NCI-H524 (cell line): Measurements from ENCODE around the gene LYZL1.
"Not testable (repeated sequence)": the region's sequence is repeated elsewhere in the genome, so short reads cannot be mapped to it uniquely, and the experiment has no call there.

Experiments
- DNase-seq, 2 experiments: peaks; one replicate each; lab custom pipeline; 2025; lab: John Stamatoyannopoulos, UW

LYZL1 gene

DNA sequence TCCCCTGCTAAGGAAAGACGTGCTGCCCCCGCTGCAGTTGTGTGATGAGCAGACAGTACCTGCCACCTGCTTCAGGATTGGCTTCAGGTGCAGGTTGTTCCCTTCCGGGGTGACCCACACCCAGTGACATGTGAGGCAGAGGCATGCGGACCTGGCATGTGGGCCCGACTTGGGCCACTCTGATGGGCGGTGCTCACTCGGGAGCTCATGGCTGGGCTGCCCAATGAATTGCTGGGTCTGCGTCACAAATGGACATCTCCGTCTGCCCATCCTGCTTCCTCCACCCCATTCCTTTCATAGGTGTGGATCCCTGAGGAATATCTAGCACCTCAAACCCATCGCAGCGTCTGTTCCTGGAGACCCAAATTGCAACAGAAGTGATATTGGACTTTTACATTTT lies 19.3 kb downstream of the LYZL1 start:
- DNase-seq = not testable (repeated sequence)

DNA sequence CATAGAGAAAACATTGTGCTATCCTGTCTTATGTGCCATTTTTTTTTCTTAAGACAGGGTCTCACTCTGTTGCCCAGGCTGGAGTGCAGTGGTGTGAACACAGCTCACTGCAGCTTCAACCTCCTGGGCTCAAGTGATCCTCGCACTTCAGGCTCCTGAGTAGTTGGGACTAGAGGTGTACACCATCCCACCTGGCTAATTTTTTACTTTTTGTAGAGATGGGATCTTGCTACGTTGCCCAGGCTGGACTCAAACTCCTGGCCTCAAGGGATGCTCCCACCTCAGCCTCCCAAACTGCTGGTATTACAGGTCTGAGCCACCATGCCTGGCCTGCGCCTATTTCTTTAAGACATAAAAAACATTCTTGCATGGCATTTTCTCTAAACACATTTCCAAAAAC lies 20.6 kb downstream of the LYZL1 start:
- DNase-seq = no peak

DNA sequence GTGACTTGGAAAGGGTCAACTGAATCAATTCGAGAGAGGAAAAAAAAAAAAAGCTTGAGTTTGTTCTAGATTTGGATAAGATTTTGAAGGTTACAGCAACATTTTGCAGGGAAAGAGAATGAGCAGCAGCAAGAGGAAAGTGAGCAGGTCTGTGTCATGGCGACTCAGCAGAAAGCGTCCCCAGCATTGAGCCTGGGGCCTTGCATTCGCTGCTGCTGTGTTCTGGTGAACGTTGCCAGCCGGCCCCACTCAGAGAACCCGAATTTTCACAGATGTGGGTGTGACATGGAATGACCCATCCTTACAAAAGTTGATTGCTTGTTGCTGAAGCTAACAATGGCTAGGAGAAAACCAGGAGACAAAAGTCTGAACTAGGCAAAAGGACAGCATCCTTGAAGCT lies 21.6 kb downstream of the LYZL1 start:
- not testable (repeated sequence) for DNase-seq

DNA sequence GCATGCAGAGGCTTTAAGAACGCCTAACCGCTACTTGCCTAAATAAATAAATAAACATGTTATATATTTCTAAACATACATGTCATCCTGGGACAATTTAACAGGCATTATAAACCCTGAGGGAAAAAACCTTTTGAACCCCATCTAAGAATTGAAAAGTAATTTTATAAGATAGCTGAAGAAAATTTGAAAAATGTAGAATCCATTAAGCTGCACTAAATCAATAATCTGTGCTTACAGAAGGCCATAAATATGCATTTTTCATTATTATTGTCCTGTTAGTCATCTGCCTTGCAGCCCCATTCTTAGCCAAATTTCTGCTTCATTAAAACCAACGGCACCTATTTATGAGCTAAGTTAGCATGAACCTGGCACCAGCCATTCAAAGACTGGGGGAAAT lies 24.2 kb downstream of the LYZL1 start:
- DNase-seq = no peak

DNA sequence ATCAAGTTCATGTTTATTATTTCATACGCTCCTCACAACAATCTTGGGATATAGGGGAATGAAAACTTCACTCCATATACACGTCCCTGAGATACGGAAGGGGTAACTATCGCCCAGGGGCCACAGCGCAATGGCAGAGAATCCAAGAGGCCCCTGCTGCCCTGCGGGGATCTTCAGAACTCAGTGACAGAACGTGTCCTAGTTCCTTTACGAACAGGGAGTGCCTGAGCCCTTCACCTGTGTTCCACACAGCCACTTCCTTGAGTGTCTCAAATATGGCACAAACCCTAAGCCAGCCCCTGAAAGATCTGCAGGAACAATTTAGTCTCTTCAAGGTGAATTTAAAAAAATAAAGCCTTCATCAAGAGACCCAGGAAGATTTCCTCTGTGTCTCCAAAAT lies 25.9 kb downstream of the LYZL1 start:
- DNase-seq = no peak

DNA sequence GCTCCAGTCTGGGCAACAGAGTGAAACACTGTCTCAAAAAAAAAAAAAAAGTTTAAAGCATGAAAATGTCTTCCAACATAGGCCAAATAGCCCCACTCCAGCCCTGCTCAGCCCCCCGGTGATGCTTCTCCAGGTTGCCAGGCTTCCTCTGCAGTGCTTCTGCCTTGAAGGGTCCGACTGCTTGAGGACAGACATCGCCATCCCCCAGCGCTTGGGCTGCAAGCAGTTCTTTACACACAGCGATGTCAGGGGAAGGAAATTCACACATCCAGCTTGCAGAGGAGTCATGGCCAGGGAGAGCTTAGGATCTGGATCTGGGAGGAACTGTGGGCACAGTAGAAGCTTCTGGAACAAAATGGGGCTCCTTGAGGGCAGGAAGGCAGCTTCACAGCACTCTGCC lies 26.9 kb downstream of the LYZL1 start:
- no peak for DNase-seq

DNA sequence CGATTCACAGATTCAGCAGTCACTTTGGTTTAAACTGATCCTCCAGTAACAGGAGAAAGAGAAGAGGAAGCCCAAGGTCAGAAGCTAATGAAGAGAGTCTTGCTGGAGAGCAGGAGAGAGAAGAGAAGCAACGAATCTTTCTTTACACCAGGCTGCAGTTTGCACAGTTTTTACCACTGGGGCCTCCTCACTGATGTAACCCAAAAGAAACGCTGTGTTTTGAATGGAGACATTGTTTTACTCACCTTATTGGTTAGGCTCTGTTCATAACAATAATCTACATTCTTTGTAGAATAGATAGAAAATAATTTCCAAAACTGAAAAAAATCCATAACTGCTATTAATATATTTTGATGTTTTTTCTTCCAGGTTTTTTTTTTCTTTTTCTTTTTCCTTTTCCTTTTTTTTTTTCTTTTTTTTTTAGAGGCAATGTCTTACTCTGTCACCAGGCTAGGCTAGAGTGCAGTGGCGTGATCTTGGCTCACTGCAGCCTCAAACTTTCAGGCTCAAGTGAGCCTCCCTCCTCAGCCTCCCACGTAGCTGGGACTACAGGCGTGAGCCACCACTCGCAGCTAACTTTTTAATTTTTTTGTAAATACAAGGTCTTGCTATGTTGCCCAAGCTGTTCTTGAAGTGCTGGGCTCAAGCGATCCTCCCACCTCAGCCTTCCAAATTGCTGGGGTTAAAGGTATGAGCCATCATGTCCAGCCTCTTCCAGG lies 27.6 kb downstream of the LYZL1 start:
- no peak for DNase-seq

DNA sequence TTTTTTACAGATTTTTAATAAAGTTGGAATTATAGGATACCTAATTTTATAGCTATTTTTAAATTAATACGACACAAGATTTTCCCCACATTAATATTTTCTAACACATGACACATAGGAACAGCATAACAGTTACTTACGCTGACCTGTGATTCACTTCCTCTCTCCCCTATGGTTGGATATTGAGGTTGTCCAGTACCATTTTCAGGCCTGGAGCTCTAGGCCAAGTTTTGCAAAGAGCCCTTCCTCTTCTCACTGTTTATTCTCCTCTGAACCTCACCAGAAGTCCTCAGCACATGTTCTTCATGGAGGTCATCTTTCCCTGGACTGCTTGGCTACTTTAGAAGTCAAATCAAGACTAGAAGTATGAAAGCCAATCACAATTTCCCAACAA lies 28.2 kb downstream of the LYZL1 start:
- DNase-seq = no peak

DNA sequence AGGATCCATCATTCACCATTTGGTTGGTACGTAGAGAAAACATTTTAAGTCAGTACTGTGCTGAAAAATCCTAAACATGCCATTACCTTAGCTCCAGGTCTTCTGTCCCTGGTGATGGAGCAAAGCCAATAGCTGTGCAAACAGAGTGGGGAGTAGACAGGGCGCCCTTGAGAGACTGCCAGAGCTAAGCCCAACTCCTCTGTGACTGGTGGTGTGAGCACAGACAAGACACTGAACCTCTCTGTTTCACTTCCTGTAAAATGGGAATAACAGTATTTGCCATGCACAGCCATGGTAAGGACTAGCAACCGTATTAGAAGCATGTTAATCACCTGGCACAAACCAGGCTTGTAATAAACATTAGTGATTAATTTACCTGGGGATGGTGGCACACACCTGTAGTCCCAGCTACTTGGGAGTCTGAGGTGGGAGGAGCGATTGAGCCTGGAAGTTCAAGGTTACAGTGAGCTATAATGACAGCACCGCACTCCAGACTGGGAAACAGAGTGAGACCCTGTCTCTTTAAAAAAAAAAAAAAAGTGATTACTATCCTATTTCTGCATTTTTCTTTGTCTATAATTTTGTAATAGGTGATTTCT lies 28.7 kb downstream of the LYZL1 start:
- DNase-seq = no peak

DNA sequence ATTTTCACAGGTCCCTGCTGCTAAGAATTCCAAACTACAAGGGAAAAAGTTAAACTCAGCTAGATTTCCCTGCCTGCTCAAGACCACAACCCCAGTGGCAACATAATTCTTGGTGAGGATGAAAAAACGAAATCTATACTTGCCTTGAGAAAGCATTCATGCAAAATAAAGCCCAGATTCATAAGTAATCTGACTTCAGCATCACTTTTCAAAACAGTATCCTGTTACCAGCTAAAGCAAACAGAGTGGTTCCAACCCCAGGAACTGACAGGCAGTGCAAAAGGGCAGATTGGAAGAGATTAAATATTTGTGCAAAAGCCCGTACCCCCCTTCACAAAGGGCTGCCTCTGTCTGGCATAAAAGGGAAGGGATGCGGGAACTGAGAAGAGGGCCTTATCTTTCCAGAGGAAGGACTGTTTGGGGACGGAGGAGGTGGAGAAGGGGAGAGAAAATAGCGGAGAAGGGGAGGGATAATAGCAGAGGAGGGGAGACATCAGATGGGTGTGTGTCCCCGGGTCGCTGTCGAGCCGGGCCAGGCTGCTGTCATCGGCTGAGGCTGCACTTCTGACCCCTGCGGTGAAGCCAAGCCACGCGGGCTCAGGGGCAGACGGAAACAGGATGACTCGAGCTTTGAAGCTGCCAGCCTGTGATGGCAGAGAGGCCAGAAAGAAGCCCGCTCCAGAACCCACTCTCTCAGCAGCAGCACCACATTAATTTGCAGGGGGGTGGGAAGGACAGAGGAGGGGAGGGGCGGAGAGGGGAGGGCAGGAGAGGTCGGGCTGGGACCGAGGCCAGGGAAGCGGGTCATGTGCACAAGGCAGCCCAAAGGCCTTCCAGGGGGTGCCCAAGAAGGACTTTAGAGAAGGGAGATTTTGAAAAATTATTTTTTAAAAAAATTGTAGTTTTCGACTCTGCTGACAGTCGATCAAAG lies 29.5 kb downstream of the LYZL1 start:
- peak in 1 of 2 experiments; percentile 26 for DNase-seq

DNA sequence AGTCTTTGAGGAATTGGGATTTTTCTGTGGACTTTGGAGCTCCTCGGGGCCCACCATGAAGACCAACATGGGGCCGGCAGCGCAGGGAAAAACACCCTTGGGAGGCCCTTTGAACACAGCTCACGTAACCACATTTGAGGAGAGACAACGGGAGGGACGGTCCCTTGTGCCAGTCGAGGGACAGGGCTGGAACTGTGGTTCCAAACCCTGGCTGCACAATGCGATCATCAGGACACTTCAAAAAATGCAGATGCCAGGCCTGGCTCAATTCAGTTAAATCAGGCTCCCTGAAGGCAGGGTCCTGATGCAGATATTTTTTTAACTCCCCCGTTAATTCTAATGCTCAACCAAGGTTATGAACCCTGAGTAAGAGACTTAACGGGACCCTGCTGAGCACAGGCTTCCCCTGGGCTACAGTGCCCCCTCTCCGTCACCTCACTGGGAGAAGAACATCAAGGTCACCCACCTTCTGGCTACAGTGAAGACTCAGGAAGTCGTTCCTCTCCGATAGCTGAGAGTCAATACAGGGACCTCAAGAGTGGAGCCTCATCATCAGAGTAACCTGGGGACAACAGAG lies 30.4 kb downstream of the LYZL1 start:
- no peak for DNase-seq

DNA sequence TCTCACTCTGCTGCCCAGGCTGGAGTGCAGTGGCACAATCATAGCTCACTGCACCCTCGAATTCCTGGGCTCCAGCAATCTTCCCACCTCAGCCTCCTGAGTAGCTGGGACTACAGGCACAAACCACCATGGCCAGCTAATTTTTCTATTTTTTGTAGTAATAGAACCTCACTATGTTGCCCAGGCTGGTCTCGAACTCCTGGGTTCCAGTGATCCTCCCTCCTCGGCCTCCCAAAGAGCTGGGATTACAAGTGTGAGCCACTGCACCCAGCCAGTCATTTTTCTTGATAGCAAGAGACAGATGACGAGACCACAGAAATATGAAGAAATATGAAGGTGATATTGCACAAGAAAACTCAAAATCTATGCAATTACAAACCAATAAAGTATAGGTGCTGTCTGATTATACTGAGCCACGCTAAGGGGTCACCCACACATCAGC lies 31.8 kb downstream of the LYZL1 start:
- DNase-seq = not testable (repeated sequence)

DNA sequence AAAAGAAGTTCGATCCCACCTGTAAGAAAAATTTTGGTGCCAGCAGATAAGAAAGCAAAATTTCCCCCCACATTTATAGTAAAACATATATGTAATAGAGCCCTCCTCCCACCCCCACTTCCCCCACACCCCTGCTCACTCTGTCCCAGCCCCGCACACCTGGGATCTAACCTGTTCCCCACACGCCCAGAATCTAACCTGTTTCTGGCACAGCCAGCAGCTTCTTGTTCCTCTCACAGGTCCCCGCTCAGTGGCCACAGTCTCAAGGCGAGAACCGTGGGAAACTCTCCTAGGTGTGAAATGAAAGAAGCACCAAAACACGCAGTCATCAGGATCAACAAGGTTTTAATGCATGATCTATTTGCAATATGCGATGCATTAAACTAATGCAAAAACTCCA lies 32.8 kb downstream of the LYZL1 start:
- no peak for DNase-seq

DNA sequence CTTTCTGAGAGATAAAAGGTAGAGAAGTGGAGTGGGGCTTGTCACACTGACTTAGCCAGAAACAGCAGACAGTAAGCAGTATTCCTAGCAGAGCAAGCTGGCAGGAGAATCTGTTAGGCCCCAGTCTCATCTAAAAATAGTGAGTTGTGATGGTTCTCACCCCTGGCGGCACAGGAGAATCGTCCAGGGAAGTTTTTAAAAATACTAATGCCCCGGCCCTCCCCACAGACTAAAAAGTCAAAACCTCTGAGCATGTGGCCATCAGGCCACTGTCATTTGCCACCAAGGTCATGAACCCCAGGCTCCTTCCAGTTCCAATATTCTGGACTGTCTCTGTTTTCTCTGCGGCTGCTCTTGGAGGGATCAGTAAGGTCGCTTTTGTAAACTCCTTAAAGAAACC lies 34.0 kb downstream of the LYZL1 start:
- no peak for DNase-seq

DNA sequence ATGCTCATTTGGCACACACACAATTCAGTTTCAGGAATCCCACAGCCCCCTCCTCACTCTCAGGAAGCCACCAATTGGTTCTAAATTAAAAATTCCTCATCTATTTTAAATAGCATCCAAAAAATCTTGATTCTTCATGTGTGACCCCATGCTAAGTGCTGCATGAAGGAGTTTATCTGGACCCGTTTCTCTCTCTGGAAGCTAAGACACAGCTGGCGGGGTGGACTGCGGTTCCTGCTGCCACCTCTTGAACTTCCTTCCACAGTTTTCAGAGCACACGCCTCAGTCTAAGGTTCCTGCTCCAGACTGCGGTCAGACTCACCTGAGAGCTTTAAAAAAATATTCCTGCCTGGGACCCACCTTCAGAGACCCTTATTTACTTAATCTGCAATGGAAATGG lies 34.5 kb downstream of the LYZL1 start:
- DNase-seq = no peak

DNA sequence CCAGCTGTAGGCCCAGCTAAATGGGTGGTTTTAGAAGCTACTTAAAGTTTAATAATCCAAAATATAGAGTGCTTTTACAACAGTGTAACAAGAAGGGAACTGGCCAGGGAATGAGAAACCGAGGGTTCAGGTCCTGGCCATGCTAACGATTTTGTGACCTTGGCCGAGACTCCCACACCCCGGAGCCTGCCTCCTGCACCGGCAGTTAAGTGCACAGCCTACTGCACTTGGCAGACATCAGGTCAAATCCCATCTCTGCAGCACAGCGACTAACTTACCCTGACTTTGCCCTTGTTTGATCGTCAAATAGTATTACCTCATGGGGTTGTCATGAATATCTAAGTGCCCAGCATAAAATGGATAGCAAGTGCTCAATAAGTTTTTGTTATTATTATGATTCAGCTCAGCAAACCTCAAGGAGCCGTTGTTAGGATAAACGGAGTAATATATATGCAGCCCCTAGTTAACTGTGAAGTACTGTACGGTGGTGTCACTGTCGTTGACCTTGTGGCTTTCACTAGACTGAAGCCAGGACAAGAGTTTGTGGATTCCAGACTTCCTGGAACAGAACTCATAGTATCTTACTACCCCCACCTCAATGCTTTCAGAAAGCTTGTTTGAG lies 35.5 kb downstream of the LYZL1 start:
- no peak for DNase-seq

DNA sequence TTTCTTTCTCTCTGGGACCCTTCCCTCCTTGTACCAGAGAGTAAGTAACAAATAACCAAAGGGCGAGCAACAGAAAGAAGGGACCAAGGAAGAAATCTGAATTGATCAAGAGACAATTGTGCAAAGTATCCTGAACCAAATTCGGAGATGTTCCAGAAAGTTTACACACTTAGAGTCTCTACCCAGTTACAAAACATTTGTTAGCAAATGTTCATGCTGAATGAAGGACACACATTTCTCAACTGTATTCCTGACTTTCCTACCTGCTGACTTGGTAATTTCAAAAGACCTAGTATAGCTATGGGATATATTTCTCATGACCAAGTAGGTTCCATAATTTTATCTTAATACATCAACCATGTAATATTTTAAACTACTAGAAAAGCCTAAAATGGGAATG lies 37.4 kb downstream of the LYZL1 start:
- no peak for DNase-seq

DNA sequence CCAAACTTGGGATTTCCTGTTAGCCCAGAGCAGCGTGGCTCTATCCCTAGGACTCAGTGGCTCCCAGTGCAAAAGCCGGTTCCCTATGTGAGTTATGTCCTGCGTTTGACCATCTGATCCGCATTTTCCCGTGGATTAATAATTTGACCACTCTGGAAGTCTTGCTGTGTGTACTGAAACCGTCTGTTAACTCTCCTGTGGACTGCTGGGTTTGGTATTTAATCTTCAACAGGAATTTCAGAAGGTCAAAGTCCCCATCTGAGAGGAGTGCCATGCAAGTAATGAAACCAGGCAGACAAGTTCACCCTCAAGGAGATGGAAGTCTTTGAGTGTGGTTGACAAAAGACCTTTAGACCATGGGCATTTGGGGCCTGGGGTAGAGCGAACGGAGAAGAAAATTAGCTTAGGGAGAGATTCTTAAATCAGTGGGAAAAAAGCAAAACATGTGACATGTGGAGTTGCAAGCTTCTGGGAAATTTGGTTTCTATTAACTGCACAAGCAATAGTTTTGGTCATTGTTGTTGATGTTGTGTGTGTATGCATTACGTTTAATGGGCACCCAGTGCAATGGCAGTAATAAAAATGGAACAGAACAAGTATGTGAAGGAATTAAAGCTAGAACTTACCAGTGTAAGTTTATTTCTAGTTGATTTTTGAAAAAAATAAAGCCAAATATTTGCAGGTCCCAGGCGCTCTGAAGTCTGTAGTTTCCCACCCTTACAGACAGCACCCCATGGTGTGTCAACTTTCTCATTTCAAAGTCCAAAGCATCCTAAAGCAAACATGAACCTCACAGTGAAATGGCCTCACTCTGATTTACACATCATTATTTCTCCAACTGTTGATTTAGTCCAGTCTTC lies 38.2 kb downstream of the LYZL1 start:
- no peak for DNase-seq

DNA sequence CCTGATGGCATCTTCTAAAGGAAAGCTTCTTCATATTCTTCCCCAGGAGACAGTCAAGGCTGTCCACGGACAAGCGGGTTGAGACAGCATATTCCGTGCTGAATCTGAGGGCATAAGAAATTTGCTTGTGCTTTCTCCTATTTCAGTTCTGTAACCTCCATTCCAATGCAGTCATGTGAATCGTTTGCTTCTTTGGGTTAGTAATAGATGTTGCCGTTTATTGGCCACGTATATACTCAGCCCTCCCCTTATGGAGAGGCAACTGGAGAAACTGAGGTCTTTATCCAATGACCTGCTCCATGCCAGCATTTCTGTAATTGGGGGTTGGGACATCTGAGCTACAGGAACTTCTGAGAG lies 38.9 kb downstream of the LYZL1 start:
- DNase-seq = no peak

DNA sequence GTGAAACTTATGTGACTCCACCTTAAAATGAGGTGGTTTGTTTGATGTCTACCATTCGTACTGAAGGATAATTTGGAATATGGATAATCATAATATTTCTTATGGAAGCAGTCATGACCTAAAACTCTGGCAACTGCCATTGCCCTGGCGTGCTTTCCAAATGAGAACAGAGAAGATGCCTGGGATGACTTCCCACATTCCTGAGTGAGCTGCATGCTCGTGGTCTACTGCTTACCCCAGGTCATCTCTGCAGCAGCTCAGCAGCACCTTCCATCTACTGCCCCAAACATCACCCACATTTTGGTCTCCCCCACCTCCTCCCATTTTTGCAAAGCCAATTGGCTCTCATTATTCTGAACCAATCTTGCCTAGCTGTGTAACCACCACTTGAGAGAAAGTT lies 40.1 kb downstream of the LYZL1 start:
- no peak for DNase-seq

DNA sequence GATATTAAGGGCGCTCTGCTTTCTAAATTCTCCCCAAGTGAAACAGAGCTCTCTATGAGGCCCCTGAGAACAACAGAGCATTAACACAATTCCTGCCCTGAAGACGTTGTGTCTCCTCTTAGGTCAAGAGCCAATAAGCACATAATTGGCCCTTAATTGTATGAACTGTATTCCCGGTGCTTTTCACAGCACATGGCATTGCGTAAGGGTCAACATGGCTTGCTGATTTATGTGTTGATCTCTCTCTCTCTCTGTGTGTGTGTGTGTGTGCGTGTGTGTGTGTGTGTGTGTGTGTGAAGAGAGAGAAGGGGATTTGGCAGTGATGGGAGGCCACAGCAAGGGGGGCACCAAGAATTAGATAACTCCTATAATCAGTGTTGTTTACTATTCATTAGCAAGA lies 40.5 kb downstream of the LYZL1 start:
- DNase-seq = no peak
